DND-41 (cell line): ENCODE measurements around the gene IL37.

Source experiments
- CTCF ChIP-seq: IDR thresholded peaks from 2 replicates; pipeline ENCODE4 v1.5.1; 2012; ENCODE audit warnings: borderline replicate concordance, low read length, moderate library complexity, mild to moderate bottlenecking; ENCODE audit not compliant: poor library complexity, severe bottlenecking; ENCODE audit errors: extremely low read depth
- EZH2 ChIP-seq: IDR thresholded peaks from 3 replicates; pipeline ENCODE4 v1.6.1; 2012; ENCODE audit warnings: borderline replicate concordance, low read depth, mild to moderate bottlenecking, moderate library complexity, low read length, inconsistent platforms; ENCODE audit not compliant: severe bottlenecking

DNA sequence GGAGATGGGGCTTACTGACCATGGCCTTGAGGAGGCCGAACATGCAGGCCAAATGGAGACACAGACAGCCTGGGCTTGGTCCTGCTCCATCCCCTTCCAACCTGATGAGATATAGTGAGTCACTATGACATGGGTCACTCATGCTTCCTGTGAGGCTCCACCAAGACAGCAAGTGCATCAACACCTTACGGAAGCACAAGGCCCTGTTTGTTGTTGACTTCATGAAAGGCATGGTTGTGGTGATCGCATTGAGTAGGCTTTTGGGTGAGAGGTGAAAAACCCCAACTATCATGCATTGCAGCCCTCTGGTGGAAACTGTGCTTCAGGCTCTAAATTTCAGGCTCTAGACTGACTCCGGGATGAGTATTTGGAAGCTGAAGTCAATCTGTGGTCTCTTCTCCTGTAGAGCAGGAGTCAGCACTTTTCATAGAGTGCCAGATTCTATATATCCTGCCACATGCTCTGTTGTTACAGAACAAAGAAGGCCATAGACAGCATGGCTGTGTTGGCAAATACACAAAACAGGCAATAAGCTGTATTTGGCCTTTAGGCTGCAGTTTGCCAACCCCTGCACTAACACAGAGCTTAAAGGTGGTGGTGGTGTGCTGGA is 10.1 kb downstream of the IL37 start:
- TF ChIP-seq CTCF, result no peak
- no peak for TF ChIP-seq EZH2
